Kidney epithelial cell (primary cell): ENCODE data around the gene POLD4. TPM values are rescaled to one million over a fixed set of nuclear protein-coding genes. Genes with fewer than 3 reads are reported as not detected.

ENCODE experiments used
- DNase-seq: peaks from one replicate; pipeline ENCODE4 v3.0.0-alpha.2; 2010; ENCODE audit warnings: low read depth
- H3K27me3 ChIP-seq: 2 replicates; pipeline ENCODE4 v1.6.0; 2011; ENCODE audit warnings: low read length; ENCODE audit not compliant: control insufficient read depth, insufficient read depth
- H3K36me3 ChIP-seq: 2 replicates; pipeline ENCODE4 v1.5.1; 2011; ENCODE audit warnings: low read length; ENCODE audit not compliant: control insufficient read depth, insufficient read depth
- H3K4me3 ChIP-seq: 2 replicates; pipeline ENCODE4 v1.5.1; 2011; ENCODE audit warnings: low read depth, mild to moderate bottlenecking, control low read depth, low read length
- total RNA-seq: library from RNA; depleted of rRNA; stranded (reverse); fragments of >200 nt; gene quantifications from 2 replicates; pipeline ENCODE4 v1.2.3, GENCODE V29; 2015
- TF ChIP-seq, protein P1 (sequence below): IDR thresholded peaks from 2 replicates; pipeline ENCODE4 v1.5.1; 2011; ENCODE audit warnings: mild to moderate bottlenecking, moderate library complexity, low read length, control low read depth, inconsistent platforms; ENCODE audit not compliant: insufficient read depth, poor library complexity, severe bottlenecking

The POLD4 gene
- total RNA-seq, 1 donor from 2014 or later, result 70.7 TPM

DNA sequence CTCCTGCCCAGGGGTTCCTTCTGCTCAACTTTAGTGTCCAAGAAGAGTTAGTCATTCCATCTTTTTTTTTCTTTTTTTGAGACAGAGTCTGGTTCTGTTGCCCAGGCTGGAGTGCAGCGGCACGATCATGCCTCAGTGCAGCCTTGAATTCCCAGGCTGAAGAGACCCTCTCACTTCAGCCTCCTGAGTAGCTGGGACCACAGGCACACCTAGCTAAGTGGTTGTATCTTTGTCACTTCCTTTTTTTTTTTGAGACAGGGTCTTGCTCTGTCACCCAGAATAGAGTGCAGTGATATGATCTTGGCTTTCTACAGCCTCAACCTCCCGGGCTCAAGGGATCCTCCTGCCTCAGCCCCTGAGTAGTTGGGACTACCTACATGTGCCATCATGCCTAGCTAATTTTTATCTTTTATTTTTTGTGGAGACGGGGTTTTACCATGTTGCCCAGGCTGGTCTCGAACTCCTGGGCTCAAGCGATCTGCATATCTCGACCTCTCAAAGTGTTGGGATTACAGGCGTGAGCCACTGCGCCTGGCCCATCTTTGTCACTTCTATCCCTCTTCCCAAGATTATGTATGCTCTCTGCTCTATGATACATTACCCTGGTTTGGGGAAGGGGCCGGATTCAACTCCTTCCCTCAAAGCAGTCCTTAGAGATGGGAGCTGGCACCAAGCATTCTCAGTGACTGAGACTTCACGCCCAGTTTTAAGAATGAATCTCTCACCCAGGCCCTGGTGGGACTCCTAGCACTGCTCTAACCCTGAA is 40.0 kb downstream of the POLD4 start:
- Histone ChIP-seq H3K4me3 (no peak overlapping the region), H3K36me3 (no peaks in the 10 kb centered on the region), H3K27me3 (no peaks in the 10 kb centered on the region)
- TF ChIP-seq, protein P1, sequence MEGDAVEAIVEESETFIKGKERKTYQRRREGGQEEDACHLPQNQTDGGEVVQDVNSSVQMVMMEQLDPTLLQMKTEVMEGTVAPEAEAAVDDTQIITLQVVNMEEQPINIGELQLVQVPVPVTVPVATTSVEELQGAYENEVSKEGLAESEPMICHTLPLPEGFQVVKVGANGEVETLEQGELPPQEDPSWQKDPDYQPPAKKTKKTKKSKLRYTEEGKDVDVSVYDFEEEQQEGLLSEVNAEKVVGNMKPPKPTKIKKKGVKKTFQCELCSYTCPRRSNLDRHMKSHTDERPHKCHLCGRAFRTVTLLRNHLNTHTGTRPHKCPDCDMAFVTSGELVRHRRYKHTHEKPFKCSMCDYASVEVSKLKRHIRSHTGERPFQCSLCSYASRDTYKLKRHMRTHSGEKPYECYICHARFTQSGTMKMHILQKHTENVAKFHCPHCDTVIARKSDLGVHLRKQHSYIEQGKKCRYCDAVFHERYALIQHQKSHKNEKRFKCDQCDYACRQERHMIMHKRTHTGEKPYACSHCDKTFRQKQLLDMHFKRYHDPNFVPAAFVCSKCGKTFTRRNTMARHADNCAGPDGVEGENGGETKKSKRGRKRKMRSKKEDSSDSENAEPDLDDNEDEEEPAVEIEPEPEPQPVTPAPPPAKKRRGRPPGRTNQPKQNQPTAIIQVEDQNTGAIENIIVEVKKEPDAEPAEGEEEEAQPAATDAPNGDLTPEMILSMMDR, result no peak
- no peak for DNase-seq

DNA sequence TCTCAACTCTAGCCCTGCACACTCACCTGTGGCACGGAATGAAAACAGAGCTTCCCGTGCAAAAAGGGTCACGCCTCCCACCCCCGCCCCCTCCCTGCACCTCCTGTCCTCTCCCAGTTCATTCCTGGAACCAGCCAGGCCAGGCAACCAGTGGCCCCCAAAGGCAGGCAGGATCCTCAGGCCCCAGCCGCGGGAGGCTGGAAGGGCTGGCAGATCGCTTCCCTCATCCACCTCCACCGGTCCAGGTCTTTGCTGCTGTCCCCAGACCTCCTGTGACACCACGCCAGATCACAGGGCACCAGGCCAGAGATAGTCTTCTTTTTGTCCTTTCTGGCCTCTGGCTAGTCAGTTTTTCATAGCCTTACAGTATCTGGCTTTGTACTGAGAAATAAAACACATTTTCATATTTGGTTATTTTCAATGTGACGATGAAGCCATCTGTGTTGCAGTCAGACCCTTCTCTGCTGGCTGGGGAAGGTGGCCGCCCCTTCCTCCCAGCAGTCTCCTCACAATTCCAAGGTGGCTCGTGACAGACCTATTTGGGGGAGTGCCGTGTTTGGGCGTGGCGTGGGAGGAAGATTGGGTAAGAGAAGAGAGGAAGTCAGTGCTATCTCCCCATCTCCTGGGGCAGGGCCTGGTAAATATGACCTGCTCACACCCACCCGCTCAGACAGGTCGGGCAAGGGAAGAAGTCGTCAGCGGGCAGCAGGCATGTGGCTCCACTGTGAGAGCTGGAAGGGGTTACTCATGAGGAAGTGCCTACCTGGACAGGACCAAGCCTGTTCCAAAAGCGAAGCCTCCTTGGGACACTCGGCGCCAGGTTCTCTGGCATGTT is 40.9 kb downstream of the POLD4 start:
- DNase-seq, result no peak
- H3K36me3 ChIP-seq, result no peaks in the 10 kb centered on the region
- H3K27me3 ChIP-seq, result no peaks in the 10 kb centered on the region
- TF ChIP-seq, protein P1, result no peak
- no peak overlapping the region for H3K4me3 ChIP-seq

DNA sequence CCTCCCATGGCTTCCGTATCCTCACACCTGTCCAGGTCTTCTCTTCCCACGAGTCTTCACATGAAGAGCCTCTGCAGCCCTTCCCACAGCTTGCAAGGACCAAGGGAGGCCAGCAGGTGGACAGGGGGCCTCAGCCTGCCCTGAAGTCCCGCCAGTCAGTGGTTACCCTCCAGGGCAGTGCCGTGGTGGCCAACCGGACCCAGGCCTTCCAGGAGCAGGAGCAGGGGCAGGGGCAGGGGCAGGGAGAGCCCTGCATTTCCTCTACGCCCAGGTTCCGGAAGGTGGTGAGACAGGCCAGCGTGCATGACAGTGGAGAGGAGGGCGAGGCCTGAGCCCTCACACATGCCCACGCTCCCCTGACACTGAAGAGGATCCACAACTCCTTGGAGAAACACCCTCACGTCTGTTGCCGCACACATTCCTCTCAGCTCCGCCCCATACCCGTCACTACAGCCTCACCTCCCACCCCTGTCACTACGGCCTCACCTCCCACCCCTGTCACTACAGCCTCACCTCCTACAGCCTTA is 41.7 kb downstream of the POLD4 start:
- H3K27me3 ChIP-seq, result no peaks in the 10 kb centered on the region
- no peaks in the 10 kb centered on the region for H3K36me3 ChIP-seq
- TF ChIP-seq, protein P1, result no peak
- no peak for DNase-seq
- H3K4me3 ChIP-seq, result no peak overlapping the region

DNA sequence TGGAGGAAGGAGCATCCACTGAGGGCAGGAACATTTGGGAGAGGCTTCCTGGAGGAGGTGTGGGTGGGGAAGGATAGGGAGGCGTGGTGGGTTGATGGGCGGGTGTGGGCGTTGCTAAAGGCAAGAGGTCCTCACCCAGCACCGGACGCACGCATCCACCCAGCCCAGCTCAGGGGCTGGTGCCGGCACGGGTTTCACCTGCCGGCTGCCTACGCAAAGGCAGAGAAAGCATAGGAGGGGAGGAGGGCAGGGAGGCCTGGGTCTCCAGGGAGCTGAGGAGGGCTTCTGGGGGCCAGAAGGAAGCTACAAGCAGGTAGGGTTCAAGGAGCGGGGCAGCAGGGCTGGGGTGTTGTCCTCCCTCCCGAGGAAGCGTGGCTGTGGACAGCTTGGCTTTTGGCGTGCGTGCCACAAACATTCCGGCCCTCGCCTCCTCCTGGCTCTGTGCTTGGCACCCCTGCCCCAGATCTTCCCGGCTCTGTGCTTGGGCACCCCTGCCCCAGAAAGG is 42.2 kb downstream of the POLD4 start:
- Histone ChIP-seq H3K4me3 (no peak overlapping the region), H3K27me3 (no peaks in the 10 kb centered on the region), H3K36me3 (no peaks in the 10 kb centered on the region)
- TF ChIP-seq, protein P1, result no peak
- DNase-seq, result no peak

DNA sequence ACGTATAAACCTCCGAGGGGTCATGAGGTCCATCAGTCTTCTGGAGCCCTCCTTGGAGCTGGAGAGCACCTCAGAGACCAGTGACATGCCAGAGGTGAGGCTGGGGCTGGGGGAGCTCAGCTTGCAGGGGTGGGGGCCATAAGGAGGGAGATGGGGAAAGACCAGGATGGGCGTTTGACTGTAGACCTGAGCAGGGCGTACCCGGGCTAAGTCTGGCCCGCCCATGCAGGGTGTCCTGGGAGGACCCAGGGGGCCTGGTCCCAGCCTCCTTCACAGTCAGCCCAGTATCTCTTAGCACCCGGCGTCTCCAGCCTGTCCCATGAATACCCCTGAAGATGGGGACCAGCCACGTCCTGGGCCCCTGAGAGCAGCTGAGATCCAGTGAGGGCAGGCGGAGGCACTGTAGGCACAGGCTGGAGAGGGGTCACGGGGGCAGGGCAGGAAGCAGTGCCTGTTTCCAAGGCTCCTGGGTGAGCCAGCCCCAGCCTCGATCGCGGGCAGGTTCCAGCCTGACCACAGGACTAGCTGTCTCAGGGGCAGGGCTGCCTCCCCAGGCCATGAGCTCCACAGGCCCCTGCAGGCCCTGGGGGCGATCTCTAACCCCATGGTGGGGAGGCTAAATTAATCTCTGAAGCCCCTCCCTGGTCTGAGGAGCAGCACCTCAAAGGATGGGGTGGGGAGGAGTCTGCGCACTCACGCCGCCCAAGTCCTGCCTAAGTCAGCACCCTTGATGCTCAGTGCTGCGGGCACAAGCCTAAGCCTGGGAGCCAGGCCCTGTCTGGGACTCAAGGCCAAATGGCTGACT is 42.9 kb downstream of the POLD4 start:
- TF ChIP-seq, protein P1, result no peak
- Histone ChIP-seq H3K27me3 (no peaks in the 10 kb centered on the region), H3K36me3 (no peaks in the 10 kb centered on the region), H3K4me3 (no peak overlapping the region)
- no peak for DNase-seq
